Epithelial cell of esophagus (primary cell): ENCODE data around the gene RNF40.
A peak's percentile ranks its signal among the peaks of the same experiment; 100 is the strongest.

Source experiments
- DNase-seq: peaks from one replicate; pipeline ENCODE4 v3.0.0; 2010; ENCODE audit warnings: low read depth
- H3K4me3 ChIP-seq: 2 replicates; pipeline ENCODE4 v1.5.1; 2011; ENCODE audit warnings: mild to moderate bottlenecking, low read length, control low read depth
- CTCF ChIP-seq: IDR thresholded peaks from 2 replicates; pipeline ENCODE4 v1.5.1; 2011; ENCODE audit warnings: low read depth, mild to moderate bottlenecking, low read length, control low read depth, inconsistent platforms; ENCODE audit not compliant: insufficient read depth; ENCODE audit errors: missing control alignments

The RNF40 gene

GRCh38 chr16:30767767-30768465 is 5.8 kb downstream of the RNF40 start:
- H3K4me3 ChIP-seq: no peak overlapping the region
- TF ChIP-seq CTCF: no peak
- no peak for DNase-seq

- no peak for TF ChIP-seq CTCF
- DNase-seq: no peak
- H3K4me3 ChIP-seq: no peak overlapping the region
Observed at GRCh38 chr16:30768583-30769181, 6.6 kb downstream of the RNF40 start.

- H3K4me3 ChIP-seq: no peak overlapping the region
- no peak for DNase-seq
- TF ChIP-seq CTCF: no peak
Observed at GRCh38 chr16:30769379-30770089, 7.4 kb downstream of the RNF40 start.

- peak; percentile 25 for DNase-seq
- no peak overlapping the region for H3K4me3 ChIP-seq
- no peak for TF ChIP-seq CTCF
Observed at GRCh38 chr16:30771726-30772125, 9.6 kb downstream of the RNF40 start.

GRCh38 chr16:30773826-30774225 is 11.7 kb downstream of the RNF40 start:
- no peak for DNase-seq
- no peak overlapping the region for H3K4me3 ChIP-seq
- no peak for TF ChIP-seq CTCF

GRCh38 chr16:30774367-30775130 is 12.4 kb downstream of the RNF40 start:
- DNase-seq: no peak
- no peak for TF ChIP-seq CTCF
- H3K4me3 ChIP-seq: peak overlapping the region; percentile 77
